ENCODE data around the gene PIK3CB.

PIK3CB gene

DNA sequence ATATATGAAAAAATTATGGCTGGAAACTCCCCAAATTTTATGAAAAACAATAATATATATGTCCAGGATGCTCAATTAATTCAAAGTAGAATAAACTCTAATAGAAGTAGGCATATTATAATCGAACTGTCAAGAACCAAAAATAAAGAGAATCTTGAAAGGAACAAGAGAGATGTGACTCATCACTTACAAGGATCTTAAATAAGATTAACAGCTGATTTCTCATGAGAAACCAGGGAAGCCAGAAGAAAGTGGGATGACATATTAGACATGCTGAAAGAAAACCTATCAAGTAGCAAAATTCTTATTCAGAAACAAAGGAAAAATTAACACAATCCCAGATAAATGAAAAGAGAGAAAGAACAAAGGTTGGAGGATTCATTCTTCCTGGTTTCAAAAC, 159.3 kb downstream of the PIK3CB start:
- H3K4me3 Mint-ChIP-seq, result no peak overlapping the region
- no peaks in the 10 kb centered on the region for H3K27me3 Mint-ChIP-seq
- peaks cover 13% of the 10 kb centered on the region for H3K9me3 Mint-ChIP-seq (ENCODE audit: low read depth)
- H3K27ac Mint-ChIP-seq, result no peak overlapping the region
- H3K36me3 Mint-ChIP-seq, result peaks cover 33% of the 10 kb centered on the region
- H3K4me1 Mint-ChIP-seq (ENCODE audit: low read depth), result no peaks in the 10 kb centered on the region

DNA sequence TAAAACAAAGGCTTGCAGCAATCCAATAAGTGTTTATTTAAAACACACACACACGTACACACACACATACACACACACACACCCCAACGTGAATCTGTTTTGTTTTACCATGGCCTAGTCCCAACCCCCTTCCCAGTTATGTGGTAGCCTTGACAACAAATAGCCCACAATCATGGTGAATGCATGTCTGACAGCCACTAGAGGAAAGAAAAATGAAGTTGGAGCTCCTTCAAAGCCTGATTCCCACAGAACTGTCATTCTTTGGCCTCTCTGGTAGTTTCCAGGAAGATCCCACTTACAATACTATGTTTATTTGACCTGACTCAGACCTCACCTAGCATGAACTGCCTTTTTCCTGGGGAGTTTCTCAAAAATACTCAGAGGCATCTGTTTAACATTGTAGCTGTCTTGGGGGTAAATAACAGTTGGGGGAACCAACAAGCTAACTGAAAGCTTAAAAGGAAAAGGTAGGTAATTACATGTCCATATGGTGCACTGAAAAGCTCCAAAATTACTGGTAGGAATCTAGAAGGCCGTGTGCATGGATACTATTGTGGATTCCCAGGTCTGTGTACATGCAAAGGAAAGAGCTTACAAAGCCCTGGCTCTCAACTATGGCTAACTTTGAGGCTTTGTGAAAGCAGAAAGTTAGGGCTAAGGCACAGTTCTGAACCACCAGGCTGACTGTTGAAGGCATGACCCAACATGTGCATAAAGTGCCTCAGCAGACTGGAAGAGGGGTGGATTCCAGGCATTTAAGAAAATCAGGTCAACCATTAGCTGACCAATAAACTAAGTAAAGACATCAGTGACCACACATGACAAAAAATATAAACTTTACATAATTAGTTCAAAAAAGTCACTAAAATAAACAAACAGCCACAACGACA, 160.8 kb downstream of the PIK3CB start:
- no peaks in the 10 kb centered on the region for H3K27me3 Mint-ChIP-seq
- H3K27ac Mint-ChIP-seq, result no peak overlapping the region
- H3K4me3 Mint-ChIP-seq, result no peak overlapping the region
- H3K4me1 Mint-ChIP-seq (ENCODE audit: low read depth), result no peaks in the 10 kb centered on the region
- H3K36me3 Mint-ChIP-seq, result peaks cover 33% of the 10 kb centered on the region
- peaks cover 13% of the 10 kb centered on the region for H3K9me3 Mint-ChIP-seq (ENCODE audit: low read depth)

DNA sequence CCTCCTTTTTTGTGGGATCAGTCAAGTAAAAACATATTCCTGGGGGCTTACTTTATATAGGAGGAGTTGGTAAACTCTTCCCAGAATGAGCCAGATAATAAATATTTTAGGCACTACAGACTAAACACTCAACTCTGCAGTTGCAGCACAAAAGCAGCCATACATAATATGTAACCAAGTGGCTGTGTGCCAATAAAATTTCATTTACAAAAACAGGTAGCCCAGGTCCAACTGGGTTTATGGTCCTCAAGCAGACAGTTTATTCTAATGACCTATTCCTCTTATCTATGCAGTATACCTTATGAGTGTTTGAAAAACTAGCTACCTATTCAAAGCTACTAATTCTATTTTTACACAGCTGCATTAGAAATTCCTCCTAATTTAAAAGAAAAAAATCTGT, 164.3 kb downstream of the PIK3CB start:
- Mint-ChIP-seq H3K4me3 (no peak overlapping the region), H3K9me3 (ENCODE audit: low read depth) (peaks cover 4% of the 10 kb centered on the region), H3K4me1 (ENCODE audit: low read depth) (no peaks in the 10 kb centered on the region), H3K27ac (no peak overlapping the region), H3K27me3 (no peaks in the 10 kb centered on the region), H3K36me3 (peaks cover 26% of the 10 kb centered on the region)

GRCh38 chr3:138668107-138668506, 166.6 kb downstream of the PIK3CB start:
- Mint-ChIP-seq H3K36me3 (peaks cover 31% of the 10 kb centered on the region), H3K9me3 (ENCODE audit: low read depth) (no peaks in the 10 kb centered on the region), H3K27ac (no peak overlapping the region), H3K4me3 (no peak overlapping the region), H3K4me1 (ENCODE audit: low read depth) (no peaks in the 10 kb centered on the region), H3K27me3 (no peaks in the 10 kb centered on the region)

DNA sequence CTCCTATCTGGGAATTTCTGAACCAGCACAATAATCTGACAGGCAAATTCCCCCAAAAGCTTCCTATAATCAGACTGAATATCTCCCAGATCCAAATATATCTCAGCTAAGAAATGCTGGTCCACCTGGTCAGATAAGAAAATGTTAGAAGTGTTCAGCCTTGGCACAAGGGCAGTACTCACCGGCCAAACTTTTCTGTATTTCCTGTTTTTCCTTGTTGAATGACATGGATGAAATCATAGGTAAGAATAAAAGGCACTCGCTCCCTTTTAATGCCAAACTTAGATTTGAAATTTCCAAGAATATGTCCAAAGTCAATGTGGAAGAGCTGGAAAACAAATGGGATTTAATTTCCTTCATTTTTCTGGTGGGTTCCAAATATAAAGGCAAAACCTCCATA, 177.2 kb downstream of the PIK3CB start:
- H3K4me1 Mint-ChIP-seq (ENCODE audit: low read depth), result no peaks in the 10 kb centered on the region
- peaks cover 30% of the 10 kb centered on the region for H3K36me3 Mint-ChIP-seq
- H3K27me3 Mint-ChIP-seq, result no peaks in the 10 kb centered on the region
- no peak overlapping the region for H3K27ac Mint-ChIP-seq
- no peak overlapping the region for H3K4me3 Mint-ChIP-seq
- no peaks in the 10 kb centered on the region for H3K9me3 Mint-ChIP-seq (ENCODE audit: low read depth)

- Mint-ChIP-seq H3K27me3 (no peaks in the 10 kb centered on the region), H3K4me3 (no peak overlapping the region), H3K4me1 (ENCODE audit: low read depth) (no peaks in the 10 kb centered on the region), H3K9me3 (ENCODE audit: low read depth) (peaks cover 3% of the 10 kb centered on the region), H3K36me3 (peaks cover 36% of the 10 kb centered on the region), H3K27ac (no peak overlapping the region)
These were observed 181.2 kb downstream of the PIK3CB start for GRCh38 chr3:138653567-138653966.

DNA sequence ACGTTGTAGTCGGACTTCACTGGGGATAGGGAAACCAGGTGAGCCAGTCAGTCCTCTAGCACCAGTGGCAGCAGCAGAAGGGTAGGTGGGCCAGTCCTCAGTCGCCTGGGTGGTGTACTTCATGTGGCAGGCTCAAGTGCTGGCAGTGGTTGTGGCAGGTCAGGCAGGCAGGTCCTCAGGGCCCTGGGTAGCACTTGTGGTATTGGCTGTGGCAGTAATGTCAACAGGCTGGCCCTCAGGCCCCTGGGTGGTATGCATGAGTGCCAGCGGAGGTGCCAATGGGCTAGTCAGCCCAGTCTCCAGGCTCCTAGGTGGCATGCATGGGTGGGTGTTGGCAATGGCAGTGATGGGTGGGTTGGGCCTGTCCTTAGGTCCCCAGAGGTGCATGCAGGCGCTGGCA, 185.6 kb downstream of the PIK3CB start:
- no peaks in the 10 kb centered on the region for H3K4me1 Mint-ChIP-seq (ENCODE audit: low read depth)
- H3K4me3 Mint-ChIP-seq, result no peak overlapping the region
- peaks cover 25% of the 10 kb centered on the region for H3K36me3 Mint-ChIP-seq
- H3K9me3 Mint-ChIP-seq (ENCODE audit: low read depth), result peaks cover 20% of the 10 kb centered on the region
- H3K27me3 Mint-ChIP-seq, result no peaks in the 10 kb centered on the region
- H3K27ac Mint-ChIP-seq, result no peak overlapping the region

GRCh38 chr3:138646513-138646912, 188.2 kb downstream of the PIK3CB start:
- H3K4me3 Mint-ChIP-seq, result no peak overlapping the region
- H3K36me3 Mint-ChIP-seq, result peaks cover 13% of the 10 kb centered on the region
- no peaks in the 10 kb centered on the region for H3K4me1 Mint-ChIP-seq (ENCODE audit: low read depth)
- H3K27ac Mint-ChIP-seq, result no peak overlapping the region
- peaks cover 20% of the 10 kb centered on the region for H3K9me3 Mint-ChIP-seq (ENCODE audit: low read depth)
- H3K27me3 Mint-ChIP-seq, result no peaks in the 10 kb centered on the region

DNA sequence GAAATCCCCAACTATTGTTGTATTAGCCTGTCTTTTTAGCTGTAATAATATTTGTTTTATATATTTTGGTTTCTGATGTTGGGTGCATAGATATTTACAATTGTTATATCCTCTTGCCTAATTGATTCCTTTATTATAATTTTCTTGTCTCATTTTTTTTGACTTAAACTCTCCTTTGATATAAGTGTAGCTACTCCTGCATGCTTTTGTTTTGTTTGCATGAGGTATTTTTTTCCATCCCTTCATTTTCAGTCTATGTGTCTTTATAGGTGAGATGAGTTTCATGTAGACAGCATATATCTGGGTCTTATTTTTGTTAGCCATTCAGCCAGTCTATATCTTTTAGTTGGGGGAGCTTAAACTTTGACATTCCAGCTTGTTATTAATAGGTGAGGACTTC, 188.7 kb downstream of the PIK3CB start:
- H3K36me3 Mint-ChIP-seq, result peaks cover 10% of the 10 kb centered on the region
- no peak overlapping the region for H3K4me3 Mint-ChIP-seq
- no peaks in the 10 kb centered on the region for H3K27me3 Mint-ChIP-seq
- no peaks in the 10 kb centered on the region for H3K4me1 Mint-ChIP-seq (ENCODE audit: low read depth)
- H3K9me3 Mint-ChIP-seq (ENCODE audit: low read depth), result peaks cover 20% of the 10 kb centered on the region
- H3K27ac Mint-ChIP-seq, result no peak overlapping the region

GRCh38 chr3:138642927-138643253, 191.8 kb downstream of the PIK3CB start:
- H3K27me3 Mint-ChIP-seq, result no peaks in the 10 kb centered on the region
- H3K4me1 Mint-ChIP-seq (ENCODE audit: low read depth), result no peaks in the 10 kb centered on the region
- H3K4me3 Mint-ChIP-seq, result no peak overlapping the region
- peaks cover 21% of the 10 kb centered on the region for H3K9me3 Mint-ChIP-seq (ENCODE audit: low read depth)
- peaks cover 7% of the 10 kb centered on the region for H3K36me3 Mint-ChIP-seq
- H3K27ac Mint-ChIP-seq, result no peak overlapping the region

GRCh38 chr3:138642226-138642926, 192.4 kb downstream of the PIK3CB start:
- Mint-ChIP-seq H3K36me3 (peaks cover 7% of the 10 kb centered on the region), H3K27ac (no peak overlapping the region), H3K9me3 (ENCODE audit: low read depth) (peaks cover 21% of the 10 kb centered on the region), H3K4me1 (ENCODE audit: low read depth) (no peaks in the 10 kb centered on the region), H3K4me3 (no peak overlapping the region), H3K27me3 (no peaks in the 10 kb centered on the region)

- no peak overlapping the region for H3K4me3 Mint-ChIP-seq
- H3K4me1 Mint-ChIP-seq (ENCODE audit: low read depth), result no peaks in the 10 kb centered on the region
- peaks cover 12% of the 10 kb centered on the region for H3K9me3 Mint-ChIP-seq (ENCODE audit: low read depth)
- H3K27me3 Mint-ChIP-seq, result no peaks in the 10 kb centered on the region
- H3K27ac Mint-ChIP-seq, result no peak overlapping the region
- H3K36me3 Mint-ChIP-seq, result peaks cover 5% of the 10 kb centered on the region
These were observed 194.2 kb downstream of the PIK3CB start for GRCh38 chr3:138640537-138640936.

- Mint-ChIP-seq H3K4me3 (no peak overlapping the region), H3K27me3 (no peaks in the 10 kb centered on the region), H3K9me3 (ENCODE audit: low read depth) (peaks cover 4% of the 10 kb centered on the region), H3K4me1 (ENCODE audit: low read depth) (no peaks in the 10 kb centered on the region), H3K27ac (no peak overlapping the region), H3K36me3 (peaks cover 9% of the 10 kb centered on the region)
These were observed 196.1 kb downstream of the PIK3CB start for GRCh38 chr3:138638641-138639040.

GRCh38 chr3:138629526-138629925, 205.2 kb downstream of the PIK3CB start:
- H3K4me1 Mint-ChIP-seq (ENCODE audit: low read depth), result no peaks in the 10 kb centered on the region
- H3K36me3 Mint-ChIP-seq, result peaks cover 15% of the 10 kb centered on the region
- no peak overlapping the region for H3K4me3 Mint-ChIP-seq
- no peak overlapping the region for H3K27ac Mint-ChIP-seq
- H3K9me3 Mint-ChIP-seq (ENCODE audit: low read depth), result no peaks in the 10 kb centered on the region
- H3K27me3 Mint-ChIP-seq, result no peaks in the 10 kb centered on the region

GRCh38 chr3:138625707-138626365, 208.9 kb downstream of the PIK3CB start:
- H3K9me3 Mint-ChIP-seq (ENCODE audit: low read depth), result no peaks in the 10 kb centered on the region
- H3K4me1 Mint-ChIP-seq (ENCODE audit: low read depth), result no peaks in the 10 kb centered on the region
- H3K4me3 Mint-ChIP-seq, result no peak overlapping the region
- peaks cover 14% of the 10 kb centered on the region for H3K36me3 Mint-ChIP-seq
- no peak overlapping the region for H3K27ac Mint-ChIP-seq
- H3K27me3 Mint-ChIP-seq, result no peaks in the 10 kb centered on the region
